HG03175 (cell line): ENCODE results near the gene UBE2E2.
"Not testable (repeated sequence)": the region's sequence is repeated elsewhere in the genome, so short reads cannot be mapped to it uniquely, and the experiment has no call there.

Source experiments
- ATAC-seq: cut with Tn5 transposase; IDR thresholded peaks from one replicate; pipeline ENCODE4 v1.9.1; 2021; ENCODE audit warnings: mild to moderate bottlenecking, moderate library complexity; ENCODE audit not compliant: unreplicated experiment

UBE2E2 gene

DNA sequence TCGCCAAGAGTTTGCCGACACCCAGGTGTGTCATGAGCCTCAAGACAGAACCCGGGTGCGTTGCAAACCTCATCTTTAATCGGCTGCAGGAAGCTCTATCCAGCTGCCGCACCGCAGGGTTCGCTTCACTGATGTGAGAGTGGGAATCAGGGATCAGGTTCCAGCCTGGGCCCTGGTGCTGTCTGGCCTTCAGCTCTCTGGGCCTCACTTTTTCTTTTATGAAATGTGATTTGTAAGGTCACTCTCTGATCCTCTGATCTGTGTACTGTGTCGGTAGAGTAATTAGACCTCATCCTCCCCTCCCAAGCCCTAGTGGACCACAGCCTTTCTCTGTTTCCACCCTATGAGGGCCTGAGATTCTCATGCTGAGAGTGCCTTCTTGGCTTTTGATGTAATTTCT lies 399.8 kb downstream of the UBE2E2 start:
- ATAC-seq = no peak

DNA sequence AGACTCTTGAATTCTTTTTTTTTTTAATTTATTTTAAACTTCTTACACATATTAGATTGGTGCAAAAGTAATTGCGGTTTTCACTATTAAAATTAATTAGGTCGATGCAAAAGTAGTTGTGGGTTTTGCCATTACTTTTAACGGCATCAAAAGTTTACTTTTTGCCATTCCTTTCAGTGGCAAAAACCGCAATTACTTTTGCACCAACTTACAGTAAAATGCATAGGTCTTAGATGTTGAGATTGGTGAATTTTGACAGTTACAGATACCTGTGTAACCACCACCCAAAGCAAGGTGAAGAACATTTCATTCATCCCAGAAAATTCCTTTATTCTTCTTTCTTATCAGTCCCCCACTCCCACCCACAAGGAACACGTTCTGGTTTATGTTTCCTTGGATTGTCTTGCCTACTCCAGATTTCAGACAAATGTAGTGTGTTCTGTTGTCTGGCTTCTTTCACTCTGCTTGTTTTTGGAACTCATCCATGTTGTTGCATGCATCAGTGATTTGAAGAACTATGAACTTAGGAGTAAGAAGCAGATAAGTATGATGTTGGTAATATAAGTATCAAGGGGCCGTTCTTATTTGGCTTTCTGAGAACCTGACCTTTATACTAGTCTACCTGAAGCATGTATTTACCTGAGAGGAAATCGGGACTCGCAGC lies 404.2 kb downstream of the UBE2E2 start:
- ATAC-seq = no peak

DNA sequence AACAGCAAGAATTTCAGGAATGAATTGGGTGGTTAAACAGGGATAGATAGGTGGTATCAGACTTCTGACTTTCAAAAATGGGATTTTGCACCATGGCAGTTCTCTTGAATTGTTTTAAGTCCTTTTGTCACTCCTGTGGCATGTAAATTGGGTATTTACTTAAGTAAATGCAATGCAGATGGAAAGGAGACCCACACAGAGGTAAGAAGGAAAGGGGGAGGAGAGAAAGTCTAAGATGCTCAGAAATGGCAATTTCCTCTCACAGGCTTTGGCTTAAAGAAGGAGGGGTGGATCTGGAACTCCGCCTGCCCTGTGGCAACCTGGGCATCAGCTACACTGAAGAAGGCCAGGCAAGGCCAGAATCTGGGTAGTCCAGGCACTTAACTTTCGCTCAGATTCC lies 405.5 kb downstream of the UBE2E2 start:
- no peak for ATAC-seq

DNA sequence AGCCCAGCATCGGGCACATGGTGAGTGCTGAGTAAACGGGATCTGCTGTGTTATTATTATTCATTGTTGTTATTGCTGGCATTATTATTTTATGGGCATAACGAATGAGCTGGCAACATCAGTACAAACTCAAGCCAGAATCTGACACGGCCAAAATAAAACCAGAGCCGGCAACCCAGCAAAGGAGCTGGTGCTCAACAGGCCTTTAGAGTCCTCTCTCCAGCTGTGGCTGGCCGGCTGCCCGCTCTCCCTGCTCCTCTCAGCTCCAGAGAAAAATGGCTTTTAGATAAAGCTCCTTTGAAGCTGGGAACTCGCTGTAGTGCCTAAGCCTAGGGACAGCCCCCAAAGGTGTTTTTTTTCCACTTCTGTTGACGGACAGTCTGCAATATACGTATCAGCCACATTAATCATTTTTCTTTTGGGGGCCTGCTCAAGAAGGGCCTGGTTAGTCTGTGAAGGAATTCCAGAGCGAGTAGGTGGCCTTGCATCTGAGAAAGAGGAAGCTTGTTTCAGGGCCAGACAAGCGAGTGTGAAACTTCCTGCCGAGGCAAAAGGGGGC lies 408.7 kb downstream of the UBE2E2 start:
- ATAC-seq = no peak

DNA sequence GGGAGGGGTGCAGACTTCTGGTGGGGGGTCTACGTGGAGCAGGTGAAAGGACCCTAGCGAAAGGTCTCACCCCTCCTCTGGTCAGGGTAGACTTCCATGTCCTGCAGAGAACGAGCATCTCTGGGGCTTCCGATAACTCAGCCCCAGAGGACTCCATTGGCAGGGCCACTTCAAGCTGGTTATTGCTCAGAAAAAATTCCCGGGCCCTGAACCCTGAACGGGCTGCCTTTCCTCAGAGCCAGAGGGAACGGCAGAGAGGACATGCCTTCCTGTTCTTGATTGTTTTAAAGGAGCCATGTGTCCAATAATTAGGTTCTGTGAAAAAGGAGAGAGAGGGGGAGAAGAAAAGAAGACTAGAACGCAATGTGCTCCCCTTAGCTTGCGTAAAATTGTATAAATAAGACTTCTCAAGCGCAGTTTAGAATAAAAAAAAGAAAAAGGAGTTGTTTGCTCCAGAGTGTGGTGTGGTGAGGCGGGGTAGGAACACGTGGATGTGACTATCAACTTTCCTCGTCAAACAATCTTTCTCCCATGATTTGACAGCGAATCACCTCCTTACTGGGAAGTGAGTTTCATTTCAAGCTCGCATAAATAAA lies 409.3 kb downstream of the UBE2E2 start:
- no peak for ATAC-seq

DNA sequence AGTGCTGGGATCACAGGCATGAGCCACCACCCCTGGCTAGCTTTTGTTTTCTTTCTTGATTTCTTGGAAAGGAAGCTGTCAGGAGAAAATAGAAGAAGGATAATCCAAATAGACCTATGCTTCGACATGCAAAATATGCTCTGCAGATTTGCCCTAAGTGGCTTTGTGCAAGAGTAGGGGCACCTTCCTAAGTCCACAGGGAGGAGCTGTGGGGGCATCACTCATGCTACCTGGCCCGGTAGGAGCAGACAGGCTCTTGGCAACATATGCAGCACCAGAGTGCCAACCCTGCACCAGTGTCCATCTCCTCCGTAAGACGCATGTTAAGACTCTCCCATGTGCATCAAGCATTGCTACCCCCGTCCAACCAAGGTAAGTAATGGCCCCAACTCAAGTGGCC lies 411.9 kb downstream of the UBE2E2 start:
- no peak for ATAC-seq

DNA sequence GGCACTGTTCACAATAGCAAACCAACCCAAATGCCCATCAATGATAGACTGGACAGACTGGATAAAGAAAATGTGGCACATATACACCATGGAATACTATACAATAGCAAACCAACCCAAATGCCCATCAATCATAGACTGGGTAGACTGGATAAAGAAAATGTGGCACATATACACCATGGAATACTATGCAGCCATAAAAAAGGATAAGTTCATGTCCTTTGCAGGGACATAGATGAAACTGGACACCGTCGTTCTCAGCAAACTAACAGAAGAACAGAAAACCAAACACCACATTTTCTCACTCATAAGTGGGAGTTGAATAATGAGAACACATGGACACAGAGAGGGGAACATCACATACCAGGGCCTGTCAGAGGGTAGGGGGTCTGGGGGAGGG lies 415.3 kb downstream of the UBE2E2 start:
- ATAC-seq = not testable (repeated sequence)

DNA sequence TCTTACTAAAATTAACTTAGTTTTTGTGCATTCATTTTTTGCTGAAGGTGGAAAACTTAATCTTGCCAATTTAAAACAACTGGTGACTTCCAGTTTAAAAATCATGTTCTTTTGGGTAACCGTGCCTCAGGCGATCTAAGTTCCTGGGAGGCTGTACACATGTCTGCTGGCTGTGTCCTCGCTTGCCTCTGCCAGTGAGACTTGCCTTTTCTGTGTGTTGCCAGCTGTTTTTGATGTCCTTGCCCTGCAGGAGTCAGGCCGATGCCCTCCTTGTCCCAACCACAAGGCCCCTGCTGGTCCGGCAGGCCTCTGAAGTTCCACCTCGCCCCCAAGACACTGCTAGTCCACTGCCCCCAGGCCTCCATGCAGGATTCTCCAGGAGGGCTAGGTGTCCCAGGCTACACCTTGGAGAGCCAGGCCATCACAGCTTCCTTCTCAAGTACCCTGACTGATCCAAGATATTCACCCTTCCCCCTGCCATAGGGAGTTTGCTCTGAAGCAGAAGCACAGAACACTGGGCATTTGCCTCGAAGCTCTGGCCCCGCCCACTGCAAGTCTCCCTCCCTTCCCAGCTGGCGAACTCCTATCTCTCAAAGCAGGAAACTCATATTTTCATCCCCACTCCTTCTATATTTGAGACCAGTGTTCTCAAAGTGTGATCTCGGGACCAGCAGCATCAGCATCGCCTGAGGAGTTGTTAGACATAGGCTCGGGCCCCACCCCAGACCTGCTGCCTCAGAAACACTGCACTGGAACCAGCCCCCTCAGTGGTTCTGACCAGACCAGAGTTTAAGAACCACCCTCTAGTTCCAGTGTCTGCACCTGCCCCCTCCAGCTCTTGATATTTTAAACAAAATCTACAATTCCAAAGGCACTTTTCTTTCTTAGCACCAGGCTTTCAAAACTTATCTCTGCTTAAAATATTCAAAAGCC lies 416.8 kb downstream of the UBE2E2 start:
- ATAC-seq = no peak

DNA sequence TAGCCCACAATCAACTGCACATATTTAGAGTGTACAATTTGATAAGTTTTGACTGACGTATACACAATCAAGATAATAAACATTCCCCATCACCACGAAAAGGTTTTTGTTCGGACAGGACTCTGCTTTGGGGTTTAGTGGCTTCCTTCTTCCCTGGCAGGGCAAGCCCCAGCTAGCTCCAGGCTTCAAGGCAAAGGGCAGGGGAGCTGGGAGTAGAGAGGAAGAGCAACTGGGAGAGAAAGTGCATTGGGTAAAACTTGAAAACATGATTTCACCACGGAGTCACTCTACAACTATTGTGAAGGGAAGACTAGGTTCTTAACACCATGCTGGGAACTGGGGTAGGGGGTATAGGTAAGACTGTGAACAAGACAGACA lies 417.5 kb downstream of the UBE2E2 start:
- no peak for ATAC-seq

DNA sequence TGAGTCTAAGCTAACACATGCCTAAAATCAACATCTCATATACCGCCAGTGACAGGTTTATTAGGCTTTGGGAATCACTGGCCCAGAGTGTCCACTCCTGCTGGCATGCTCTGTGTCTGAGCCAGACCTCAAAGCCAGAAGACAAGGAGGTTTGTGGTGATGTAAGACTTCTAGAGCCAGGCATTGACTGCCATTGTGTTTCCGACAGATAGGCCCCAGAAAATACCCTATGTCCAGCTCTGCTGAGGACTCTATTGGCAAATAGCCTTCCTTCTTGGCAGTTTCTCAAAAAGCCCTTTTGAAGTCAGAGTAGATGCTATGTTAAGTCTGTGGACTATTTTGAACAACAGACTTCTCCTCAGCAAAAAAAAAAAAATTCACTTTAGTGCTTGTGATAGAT lies 420.7 kb downstream of the UBE2E2 start:
- no peak for ATAC-seq

DNA sequence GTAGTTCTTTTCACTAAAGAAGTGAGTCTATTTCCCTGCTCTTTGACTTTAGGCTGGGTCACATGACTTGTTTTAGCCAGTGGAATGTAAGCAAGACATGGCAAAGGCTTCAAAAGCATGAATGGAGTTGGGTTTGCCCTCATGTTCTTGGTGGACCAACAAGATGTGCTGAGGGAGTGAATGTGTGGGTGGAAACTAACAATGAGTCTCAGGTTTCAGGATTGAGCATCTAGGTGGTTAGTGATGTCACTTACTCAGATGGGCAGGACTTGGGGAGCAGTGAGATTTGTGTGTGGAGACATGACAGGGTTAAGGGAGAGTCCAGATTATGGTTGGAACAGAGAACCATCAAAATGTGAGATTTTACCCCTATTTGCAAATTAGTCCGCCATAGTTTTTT lies 421.2 kb downstream of the UBE2E2 start:
- ATAC-seq = no peak

DNA sequence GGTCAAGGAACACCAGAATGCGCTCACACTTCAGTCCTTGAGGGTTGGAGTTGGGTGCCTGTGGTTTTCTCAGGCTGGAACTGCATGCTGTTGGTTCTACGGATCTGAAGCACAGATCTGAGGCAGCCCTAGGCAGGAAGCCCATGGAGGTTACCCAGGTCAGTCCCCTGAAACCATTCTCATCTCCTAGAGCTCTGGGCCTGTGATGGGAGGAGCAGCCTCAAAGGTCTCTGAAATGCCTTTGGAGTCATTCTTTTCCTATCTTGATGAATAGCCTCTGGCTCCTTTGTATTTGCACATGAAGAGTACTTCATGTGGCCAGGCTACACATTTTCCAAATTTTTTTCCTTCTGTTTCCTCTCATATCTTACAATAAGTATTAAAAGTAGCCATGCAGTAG lies 423.3 kb downstream of the UBE2E2 start:
- no peak for ATAC-seq

DNA sequence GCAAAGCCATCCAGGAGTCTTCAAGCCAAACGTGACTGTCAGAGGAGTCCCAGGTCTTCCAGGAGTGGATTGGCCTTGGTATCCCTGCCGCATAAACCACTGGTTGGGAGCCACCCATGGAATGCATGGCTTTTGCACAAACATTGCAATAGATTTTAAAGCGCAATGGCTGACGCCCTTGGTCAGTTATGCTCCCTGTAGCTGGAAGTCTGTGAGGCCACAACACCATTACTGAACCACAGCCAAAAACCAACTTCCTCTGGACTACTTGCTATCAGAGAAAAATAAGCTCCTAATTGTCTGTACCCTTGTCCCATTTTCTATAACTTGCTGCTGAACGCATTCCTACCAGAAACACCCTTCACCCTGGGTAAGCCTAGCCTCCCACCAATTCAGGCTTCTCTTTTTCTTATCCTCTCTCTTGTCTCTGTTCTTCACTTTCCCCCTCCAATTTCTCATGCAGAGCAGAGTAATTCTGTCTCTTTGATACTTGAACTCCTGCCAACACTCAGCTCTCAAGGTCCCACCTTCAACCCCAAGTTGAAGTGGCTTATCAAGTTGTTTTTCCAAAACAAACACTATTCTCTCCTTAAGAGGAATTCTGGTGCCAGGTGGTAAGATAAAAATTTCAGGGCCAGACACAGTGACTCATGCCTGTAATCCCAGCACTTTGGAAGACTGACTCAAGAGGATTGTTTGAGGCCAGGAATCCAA lies 426.2 kb downstream of the UBE2E2 start:
- no peak for ATAC-seq

DNA sequence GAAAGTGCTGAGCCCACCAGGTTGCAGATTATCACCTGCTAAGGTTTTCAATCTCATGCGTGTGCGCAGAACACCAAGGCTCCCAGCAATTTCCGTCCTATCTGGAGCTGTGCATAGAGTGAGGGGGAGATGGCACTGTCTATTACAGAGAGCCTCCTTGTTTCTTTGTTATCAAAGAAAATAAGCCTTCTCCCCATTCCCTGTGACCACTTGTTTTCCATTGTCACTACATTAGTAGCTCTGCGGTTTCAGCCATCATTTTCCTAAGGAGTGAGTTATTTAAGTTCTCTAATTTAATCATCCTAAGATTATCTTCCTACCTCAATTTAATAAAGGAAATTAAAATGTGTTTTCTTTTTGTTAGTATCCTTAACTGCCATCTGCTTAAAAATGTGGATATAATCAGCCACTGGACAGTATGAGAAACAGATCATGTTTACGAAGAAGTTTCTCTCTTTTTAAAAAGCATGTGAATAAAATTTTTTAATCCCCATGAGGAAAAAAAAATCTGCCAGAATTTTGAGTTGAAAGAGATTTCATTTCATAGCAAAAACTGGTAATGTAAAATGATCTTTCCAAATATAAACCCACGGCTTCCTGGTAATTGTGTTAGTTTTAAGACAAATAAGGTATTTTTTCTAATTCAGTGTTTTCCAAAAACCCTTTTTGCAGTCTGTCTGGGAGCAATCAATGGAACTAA lies 430.3 kb downstream of the UBE2E2 start:
- ATAC-seq = no peak

DNA sequence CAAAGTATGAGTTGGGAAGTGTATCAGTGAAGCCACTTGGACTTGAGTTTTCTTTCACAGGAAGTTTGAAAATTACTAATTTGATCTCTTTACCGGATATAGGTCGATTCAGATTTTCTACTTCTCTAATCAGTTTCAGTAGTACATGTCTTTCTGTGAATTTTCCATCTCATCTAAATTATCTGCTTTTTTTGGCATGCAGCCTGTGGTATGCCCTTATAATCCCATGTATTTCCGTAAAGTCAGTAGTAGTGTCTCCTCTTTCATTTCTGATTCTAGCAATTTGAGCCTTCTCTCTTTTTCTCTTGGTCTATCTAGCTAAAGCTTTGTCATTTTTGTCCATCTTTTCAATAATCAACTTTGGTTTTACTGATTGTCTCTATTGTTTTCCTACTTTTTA lies 434.2 kb downstream of the UBE2E2 start:
- no peak for ATAC-seq

DNA sequence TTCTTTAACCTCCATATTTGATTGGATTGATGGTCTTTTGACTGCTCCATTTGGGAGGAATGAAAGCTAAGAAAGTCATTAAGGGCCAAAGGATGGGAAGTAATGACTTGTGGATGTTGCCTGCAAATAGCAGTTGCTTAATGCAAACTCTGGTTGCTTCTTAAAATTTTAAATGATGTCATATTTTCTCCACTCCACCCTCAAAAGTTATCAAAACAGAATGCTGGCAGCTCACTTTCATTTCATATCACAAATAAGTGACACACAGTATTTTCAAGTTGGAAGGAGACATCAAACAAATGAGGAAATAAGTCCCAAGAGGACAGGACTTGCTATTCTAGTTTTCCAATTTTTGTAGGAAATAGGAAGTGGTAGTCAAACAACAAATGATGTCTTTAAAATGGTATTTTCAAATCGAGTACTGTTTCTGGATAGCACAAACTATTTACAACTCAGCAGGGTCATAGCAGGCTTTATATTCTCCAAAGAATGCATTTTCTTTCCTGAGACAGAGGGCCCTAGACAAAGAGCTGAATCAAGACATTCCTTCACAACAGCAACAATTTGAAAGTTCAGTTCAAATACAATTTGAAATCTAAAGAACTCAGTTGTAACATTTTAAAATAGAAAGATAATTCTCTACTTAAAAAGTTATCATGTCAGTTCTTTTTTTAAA lies 437.5 kb downstream of the UBE2E2 start:
- no peak for ATAC-seq
